GM21526 (cell line): ENCODE measurements around the gene BLVRB.
"Not testable (repeated sequence)": the region's sequence is repeated elsewhere in the genome, so short reads cannot be mapped to it uniquely, and the experiment has no call there.

ENCODE experiments used
- ATAC-seq: cut with Tn5 transposase; IDR thresholded peaks from one replicate; pipeline ENCODE4 v1.9.1; 2021; ENCODE audit warnings: moderate library complexity; ENCODE audit not compliant: unreplicated experiment, low FRiP score

Gene BLVRB

DNA sequence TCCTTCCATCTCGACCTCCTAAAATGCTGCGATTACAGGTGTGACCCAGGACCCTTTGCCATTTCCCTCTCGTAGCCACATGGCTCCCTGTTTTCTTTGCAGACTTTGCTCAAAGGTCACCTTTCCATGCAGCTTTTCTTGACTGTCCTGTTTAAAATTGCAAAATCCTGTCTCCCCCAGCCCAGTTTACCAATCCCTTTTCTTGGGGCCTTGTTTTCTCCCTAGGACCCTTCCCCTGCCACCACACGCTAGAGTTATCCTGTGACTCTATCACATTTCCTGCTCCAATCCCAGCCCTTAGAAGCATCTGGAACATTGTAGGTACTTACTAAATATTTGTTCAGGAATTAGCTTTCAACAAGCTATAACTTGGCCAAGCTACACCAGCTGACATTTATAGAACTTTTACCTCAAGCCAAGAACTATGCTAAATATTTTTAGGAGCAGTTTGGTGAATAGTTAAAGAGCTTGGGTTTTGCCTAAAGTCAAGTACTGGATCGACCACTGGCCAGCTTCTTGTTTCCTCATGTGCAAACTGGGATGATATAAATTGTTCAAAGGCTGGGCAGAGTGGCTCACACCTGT lies 12.3 kb downstream of the BLVRB start:
- no peak for ATAC-seq

DNA sequence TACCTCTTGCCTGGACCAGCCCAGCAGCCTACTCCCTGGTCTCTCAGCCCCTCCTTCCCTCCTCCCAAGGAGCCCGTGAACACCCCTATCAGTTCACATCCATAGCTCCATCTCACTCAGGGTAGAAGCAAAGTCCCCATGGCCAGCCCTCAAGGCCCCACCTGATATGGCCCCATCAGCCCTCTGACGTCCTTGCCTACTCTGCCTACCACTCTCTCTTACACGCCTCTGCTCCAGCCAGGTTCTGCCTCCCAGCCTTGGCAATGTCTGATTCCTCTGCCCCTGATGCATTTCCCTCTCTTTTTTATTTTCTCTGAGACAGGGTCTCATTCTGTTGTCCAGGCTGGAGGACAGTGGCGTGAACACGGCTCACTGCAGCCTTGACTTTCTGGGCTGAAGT lies 13.5 kb downstream of the BLVRB start:
- no peak for ATAC-seq

- ATAC-seq: no peak
Measured at GRCh38 chr19:40450664-40451063, 14.9 kb downstream of the BLVRB start.

- ATAC-seq: no peak
Measured at GRCh38 chr19:40449506-40449905, 16.0 kb downstream of the BLVRB start.

- no peak for ATAC-seq
Measured at GRCh38 chr19:40446263-40446784, 19.2 kb downstream of the BLVRB start.

DNA sequence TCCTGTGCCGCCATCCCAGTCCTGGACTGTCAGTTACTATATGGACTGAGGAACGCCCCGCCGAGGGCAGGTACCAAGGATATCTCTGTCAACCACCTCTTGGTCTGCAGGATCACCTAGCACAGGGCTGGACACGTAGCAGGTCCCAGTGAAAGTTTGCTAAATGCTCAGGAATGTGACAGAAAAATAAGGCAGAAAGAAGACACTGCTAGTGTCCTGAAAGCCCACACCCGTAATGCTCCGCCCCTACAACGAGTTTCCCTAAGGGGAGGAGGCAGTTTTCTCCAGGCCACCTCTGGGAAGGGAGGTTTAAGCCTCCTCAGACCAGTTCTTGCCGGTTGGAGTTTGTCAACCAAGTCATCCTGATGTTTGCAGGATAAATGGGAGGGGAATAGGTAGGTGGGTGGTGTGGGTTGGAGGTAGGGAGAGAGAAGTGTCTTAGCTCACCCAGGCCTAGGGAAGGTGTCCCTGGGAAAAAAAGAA lies 19.7 kb downstream of the BLVRB start:
- ATAC-seq: no peak

DNA sequence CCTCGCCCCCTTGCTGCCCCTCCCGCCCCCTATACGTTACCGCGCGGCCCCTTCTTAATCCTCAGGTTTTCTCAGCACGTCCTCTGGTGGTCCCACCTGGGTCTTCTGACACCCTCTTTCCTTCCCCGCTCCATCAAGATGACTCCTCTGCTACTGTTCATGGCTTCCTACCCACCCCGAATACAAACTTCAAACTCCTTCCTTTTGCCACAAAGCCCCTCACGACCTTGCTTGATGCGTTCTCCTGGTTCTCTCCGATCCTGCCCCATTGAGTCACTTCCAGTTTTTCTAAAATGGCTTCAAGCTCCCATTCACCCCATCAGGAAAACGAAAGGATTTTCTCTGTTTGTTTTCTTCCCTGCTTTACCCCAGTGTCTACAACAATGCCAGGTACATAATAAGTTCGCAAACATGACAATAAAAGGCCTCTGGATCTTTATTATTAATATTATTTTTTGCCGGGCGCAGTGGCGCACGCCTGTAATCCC lies 20.7 kb downstream of the BLVRB start:
- no peak for ATAC-seq

GRCh38 chr19:40444000-40444824 lies 21.3 kb downstream of the BLVRB start, which contains the start of gene SERTAD3:
TSS of gene SERTAD3 (minus strand) at chr19:40444335. CDS start at chr19:40442080, 2,255 bp downstream.
- peak; percentile 55 for ATAC-seq

GRCh38 chr19:40443131-40443999 lies 22.2 kb downstream of the BLVRB start:
- ATAC-seq: peak; percentile 60

DNA sequence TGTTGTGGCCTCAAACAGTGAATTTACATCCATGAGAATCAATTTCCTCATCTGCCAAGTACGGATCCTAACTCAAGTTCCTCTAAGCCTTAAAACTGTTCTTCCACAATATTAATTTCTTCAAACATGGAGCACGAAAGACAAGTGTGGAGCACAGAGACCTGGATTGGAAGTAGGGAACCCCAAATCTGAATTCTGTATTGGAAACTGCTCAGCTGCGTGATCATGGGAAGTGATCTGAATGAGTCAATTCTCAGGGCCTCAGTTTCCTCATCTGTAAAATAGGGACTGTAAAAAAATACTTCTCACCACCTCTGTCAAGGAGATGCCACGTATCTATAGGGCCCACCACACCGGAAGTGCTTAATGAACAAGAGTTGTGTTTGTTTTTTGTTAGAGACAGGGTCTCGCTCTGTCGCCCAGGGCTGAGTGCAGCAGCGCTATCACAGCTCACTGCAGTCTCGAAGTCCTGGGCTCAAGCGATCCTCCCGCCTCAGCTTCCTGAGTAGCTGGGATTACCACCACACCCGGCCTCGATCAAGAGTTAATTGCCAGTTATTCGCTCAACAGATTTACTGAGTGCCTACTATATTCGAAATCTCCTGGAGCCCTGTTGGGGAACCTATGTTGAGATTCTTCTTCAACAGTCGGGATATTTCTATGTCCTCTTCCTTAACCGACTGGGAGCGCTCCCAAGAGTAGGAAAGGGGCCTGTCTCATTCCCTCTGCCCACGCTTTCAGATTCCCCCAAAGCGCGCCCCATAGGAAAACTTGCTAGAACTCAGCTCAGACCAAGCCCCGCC lies 23.0 kb downstream of the BLVRB start:
- no peak for ATAC-seq

DNA sequence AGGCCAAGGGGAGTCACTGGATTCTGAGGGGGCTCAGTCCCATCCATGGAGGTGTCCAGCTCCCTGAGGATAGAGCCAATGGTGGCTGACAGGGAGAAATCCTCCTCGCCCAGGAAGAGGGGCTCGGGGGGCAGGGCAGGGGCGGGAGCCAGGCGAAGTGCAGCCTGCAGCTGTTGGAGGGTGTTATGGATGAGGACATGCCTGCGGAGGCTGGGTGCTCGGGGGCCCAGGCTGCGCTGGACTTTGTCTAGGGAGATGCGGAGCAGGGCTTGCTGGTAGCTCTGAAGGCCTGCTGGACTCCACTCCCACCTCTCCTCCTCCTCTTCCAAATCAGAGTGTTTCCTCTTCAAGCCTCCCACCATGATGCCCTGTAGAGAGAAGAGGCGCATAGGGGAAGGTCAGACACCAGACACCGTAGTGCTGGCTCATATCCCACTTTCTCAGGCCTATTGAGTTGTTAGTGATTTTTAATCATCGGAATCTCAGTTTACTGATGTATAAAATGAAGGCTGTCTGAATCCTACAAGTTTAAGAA lies 23.8 kb downstream of the BLVRB start:
- ATAC-seq: no peak

DNA sequence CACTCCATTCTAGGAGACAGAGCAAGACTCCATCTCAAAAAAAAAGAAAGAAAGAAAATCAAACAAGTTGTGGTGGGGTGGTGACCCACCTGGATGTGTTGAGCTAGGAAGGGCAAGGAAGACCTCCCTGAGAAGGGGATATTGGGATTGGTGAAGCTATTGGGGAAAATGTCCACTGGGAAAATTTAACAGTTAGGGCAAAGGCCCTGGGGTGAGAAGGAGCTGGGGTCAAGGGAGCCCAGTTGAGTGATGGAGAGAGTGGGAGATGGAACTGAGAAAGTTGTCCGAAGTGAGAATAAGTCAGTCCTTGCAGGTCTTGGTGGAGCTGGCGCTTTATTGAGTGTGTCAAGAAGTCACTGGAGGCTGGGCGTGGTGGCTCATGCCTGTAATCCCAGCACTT lies 27.3 kb downstream of the BLVRB start:
- ATAC-seq: no peak

DNA sequence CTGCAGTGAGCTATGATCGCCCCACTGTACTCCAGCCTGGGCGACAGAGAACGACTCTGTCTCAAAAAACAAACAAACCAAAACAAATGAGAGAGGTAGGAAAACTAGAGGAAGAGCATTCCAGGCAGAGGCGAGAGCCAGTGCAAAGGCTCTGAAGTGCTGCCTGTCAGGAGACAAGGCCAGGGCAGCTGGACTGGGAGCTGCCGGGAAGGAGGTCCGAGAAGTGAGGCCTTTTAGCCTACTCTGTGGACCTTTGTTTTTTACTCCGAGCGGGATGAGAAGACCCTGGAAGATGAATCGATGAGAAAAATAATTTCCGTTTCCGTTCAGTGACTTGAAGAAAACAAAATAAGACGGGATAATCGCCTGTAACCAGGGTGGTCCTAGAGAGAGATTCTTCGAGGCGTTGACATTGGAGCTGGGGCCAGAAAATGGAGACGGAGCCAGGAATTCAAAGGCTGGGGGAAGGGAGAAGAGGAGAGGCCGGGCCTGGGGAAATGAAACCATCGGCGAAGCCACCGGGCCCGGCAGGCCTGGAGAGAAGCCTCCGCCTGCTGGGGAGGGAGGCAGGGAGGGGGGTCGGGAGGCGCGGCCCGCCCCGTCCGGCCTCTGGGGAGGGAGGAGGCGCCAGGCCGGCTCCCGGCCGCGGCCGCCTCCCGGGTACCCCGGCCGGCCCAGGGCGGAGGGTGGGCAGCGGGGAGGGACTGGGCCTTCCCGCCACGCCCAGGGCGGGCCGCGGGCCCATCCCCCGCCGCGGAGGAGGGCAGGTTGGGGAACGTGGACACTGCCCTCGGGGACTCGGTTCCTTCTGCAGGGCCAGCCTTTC lies 31.9 kb downstream of the BLVRB start:
- ATAC-seq: no peak

GRCh38 chr19:40432760-40433159 lies 32.8 kb downstream of the BLVRB start:
- not testable (repeated sequence) for ATAC-seq

DNA sequence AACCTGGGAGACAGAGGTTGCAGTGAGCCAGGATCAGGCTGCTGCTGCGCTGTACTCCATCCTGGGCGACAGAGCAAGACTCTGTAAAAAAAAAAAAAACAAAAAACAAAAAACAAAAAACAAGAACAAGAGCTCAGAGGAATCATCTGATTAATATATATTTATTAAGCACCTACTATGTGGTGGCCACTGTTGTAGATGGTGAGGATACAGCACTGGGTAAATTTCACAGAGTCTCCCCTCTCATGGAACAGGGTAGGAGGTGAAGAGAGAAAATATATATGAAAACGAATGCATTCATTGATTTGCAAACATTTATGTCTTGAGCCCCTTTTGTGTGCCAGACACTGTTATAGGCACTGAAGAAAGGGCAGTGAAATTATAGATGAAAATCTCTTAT lies 33.8 kb downstream of the BLVRB start:
- ATAC-seq: no peak

DNA sequence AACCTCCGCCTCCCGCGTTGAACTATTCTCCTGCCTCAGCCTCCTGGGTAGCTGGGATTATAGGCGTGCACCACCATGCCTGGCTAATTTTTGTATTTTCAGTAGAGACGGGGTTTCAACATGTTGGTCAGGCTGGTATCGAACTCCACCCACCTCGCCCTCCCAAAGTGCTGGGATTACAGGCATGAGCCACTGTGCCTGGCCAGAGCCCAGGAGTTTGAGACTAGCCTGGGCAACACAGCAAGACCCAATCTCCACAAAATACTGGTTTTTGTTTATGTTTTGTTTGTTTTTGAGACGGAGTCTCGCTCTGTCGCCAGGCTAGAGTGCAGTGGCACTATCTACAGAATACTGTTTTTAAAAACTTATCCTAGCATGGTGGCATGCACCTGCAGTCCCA lies 35.3 kb downstream of the BLVRB start:
- ATAC-seq: not testable (repeated sequence)

DNA sequence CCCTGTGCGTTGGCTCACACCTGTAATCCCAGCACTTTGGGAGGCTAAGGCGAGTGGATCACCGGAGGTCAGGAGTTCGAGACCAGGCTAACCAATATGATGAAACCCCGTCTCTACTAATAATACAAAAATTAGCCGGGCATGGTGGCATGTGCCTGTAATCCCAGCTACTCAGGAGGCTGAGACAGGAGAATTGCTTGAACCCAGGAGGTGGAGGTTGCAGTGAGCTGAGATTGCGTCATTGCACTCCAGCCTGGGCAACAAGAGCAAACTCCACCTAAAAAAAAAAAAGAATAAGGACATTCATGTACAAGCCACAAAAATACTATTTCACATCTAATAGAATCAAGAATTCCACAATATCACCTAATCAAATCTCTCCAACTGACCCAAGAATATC lies 37.3 kb downstream of the BLVRB start:
- ATAC-seq: not testable (repeated sequence)

GRCh38 chr19:40425450-40426287 lies 39.9 kb downstream of the BLVRB start, which contains the start of gene SERTAD1:
TSS of gene SERTAD1 (minus strand) at chr19:40425992. CDS start at chr19:40423546, 2,446 bp downstream.
- ATAC-seq: peak; percentile 73
